ENCODE measurements around the gene COL25A1. TPM values are rescaled to one million over a fixed set of nuclear protein-coding genes. Genes with fewer than 3 reads are reported as not detected.

The COL25A1 gene
- total and polyA plus RNA-seq, 5 donors from 2014 or later: 0.19 TPM; not detected in 4

DNA sequence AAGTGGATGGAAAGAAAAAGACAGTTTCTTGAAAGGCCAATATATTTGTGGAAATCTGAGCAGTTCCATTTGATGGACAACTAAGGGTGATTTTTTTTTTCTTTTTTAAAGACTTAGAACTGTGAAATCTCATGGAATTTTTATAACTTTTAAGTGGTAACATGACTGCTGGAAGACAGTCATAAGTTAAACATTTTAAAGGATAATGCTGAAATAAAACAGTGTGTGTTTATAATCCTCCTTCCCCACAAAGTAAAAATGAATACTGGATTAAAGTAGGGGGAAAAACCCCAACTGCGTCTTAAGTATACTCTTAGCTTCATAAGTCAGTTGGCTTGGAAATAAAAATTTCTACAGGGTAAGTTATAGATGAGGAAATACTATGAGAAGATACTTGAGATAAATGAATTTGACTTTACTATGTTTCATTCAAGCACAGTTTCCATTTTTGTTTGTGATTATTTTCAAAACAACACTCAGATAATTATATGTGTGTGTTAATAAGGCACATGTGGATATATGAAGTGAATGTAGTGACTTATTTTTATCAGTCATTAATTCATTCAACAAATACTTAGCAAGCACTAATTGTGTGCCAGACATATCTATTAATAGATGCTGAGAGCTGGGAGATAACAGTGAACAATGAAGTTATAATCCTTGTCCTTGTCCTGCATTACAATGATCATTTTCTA, 410.4 kb downstream of the COL25A1 start:
- ATAC-seq (ENCODE audit: low read depth in 2 of 2): no peak
- H3K4me3 Mint-ChIP-seq: no peak overlapping the region

DNA sequence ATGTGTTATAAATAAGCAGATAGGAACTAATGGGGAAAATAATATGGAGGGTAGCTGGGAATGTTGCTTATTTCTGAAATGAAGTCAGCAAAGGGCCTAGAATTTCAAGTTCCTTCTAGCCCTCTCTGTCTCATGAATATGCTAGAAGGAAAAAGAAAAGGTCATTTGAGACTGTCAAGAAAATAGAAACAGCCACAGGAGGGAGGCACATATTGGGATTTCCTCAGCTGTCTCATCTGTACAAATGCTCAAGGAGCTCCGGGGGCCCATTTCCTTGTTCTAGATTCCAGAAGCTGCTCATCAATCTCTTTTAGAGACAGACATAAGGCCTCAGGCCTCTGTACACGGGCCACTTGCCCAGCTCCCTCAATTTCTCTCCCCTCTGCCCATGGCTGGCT, 412.0 kb downstream of the COL25A1 start:
- no peak overlapping the region for H3K4me3 ChIP-seq (ENCODE audit: low read depth, low read length)
- DNase-seq (peak in 1 of 3 donors; percentile 1), ATAC-seq (ENCODE audit: low read depth in 2 of 2) (no peak)
- Mint-ChIP-seq H3K9me3 (peaks cover 0 to 1% (median 0%) of the 10 kb centered on the region in 7 donors), H3K4me3 (no peak overlapping the region), H3K27me3 (peaks cover 9% of the 10 kb centered on the region), H3K4me1 (no peaks in the 10 kb centered on the region), H3K36me3 (no peaks in the 10 kb centered on the region), H3K27ac (no peak overlapping the region)
- H3K36me3 ChIP-seq (ENCODE audit: control insufficient read depth, insufficient read depth, low read length): no peaks in the 10 kb centered on the region
- H3K27me3 ChIP-seq (ENCODE audit: control insufficient read depth, insufficient read depth, low read length): no peaks in the 10 kb centered on the region
- no peaks in the 10 kb centered on the region for H3K4me1 ChIP-seq (ENCODE audit: control insufficient read depth, insufficient read depth, low read length, poor library complexity, severe bottlenecking)
- no peaks in the 10 kb centered on the region for H3K9me3 ChIP-seq (ENCODE audit: control insufficient read depth in 2 of 2, low read length in 2 of 2)
- no peak overlapping the region for H3K27ac ChIP-seq (ENCODE audit: insufficient read depth, low read length, poor library complexity, severe bottlenecking)

More for the DNA sequence above, 410.4 kb downstream of the COL25A1 start:
- no peak overlapping the region for H3K4me3 ChIP-seq (ENCODE audit: low read depth, low read length)
- no peak for DNase-seq
- H3K27ac ChIP-seq (ENCODE audit: insufficient read depth, low read length, poor library complexity, severe bottlenecking): no peak overlapping the region
- H3K9me3 ChIP-seq (ENCODE audit: control insufficient read depth in 2 of 2, low read length in 2 of 2): no peaks in the 10 kb centered on the region
- no peaks in the 10 kb centered on the region for H3K4me1 ChIP-seq (ENCODE audit: control insufficient read depth, insufficient read depth, low read length, poor library complexity, severe bottlenecking)
- H3K27me3 ChIP-seq (ENCODE audit: control insufficient read depth, insufficient read depth, low read length): no peaks in the 10 kb centered on the region
- no peak overlapping the region for H3K27ac Mint-ChIP-seq
- H3K27me3 Mint-ChIP-seq: peaks cover 9% of the 10 kb centered on the region
- H3K36me3 Mint-ChIP-seq: no peaks in the 10 kb centered on the region
- no peaks in the 10 kb centered on the region for H3K4me1 Mint-ChIP-seq
- peaks cover 0 to 1% (median 0%) of the 10 kb centered on the region in 7 donors for H3K9me3 Mint-ChIP-seq
- no peaks in the 10 kb centered on the region for H3K36me3 ChIP-seq (ENCODE audit: control insufficient read depth, insufficient read depth, low read length)

DNA sequence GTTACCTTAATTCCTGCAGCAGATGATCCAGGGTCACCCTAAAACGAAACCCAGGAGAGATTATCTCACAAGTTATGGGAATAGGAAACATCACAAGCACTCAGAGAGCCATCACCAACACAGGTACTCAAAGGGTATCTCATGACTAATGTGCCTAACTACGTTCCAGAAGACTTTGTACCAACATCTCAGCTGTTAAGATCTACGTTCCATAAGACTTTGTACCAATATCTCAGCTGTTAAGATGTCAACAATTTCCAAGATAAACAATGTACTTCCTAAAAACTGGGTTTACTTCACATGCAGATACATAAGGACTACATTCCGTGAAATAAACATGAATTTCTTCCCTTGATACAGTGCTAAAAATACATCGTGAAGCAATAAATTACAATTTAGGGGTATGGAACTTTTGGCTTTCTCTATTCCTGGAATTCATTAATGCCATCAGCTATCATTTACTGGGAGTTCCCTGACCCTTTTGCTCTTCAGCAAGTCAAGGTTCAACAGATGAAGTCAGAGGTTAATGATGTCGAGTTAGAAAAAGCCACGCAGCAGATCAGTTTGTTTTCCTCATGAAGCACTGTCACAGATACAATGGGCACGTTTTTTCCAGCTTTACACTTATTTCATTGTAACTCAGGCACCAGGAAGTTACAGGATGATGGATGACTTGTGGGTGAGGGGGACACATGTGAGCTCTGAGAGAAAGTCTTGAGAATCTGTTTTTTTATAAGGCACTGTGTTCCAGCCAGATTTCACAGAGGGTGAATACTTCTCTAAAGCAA, 412.6 kb downstream of the COL25A1 start:
- ATAC-seq (ENCODE audit: low read depth in 2 of 2): no peak
- Histone ChIP-seq H3K36me3 (ENCODE audit: control insufficient read depth, insufficient read depth, low read length) (no peaks in the 10 kb centered on the region), H3K27ac (ENCODE audit: insufficient read depth, low read length, poor library complexity, severe bottlenecking) (no peak overlapping the region), H3K27me3 (ENCODE audit: control insufficient read depth, insufficient read depth, low read length) (no peaks in the 10 kb centered on the region), H3K4me1 (ENCODE audit: control insufficient read depth, insufficient read depth, low read length, poor library complexity, severe bottlenecking) (no peaks in the 10 kb centered on the region), H3K4me3 (ENCODE audit: low read depth, low read length) (no peak overlapping the region), H3K9me3 (ENCODE audit: control insufficient read depth in 2 of 2, low read length in 2 of 2) (no peaks in the 10 kb centered on the region)
- peaks cover 0 to 1% (median 0%) of the 10 kb centered on the region in 7 donors for H3K9me3 Mint-ChIP-seq
- no peak for DNase-seq
- H3K27ac Mint-ChIP-seq: peak overlapping the region in 1 of 3 donors; percentile 16
- H3K27me3 Mint-ChIP-seq: peaks cover 4% of the 10 kb centered on the region
- no peaks in the 10 kb centered on the region for H3K4me1 Mint-ChIP-seq
- H3K4me3 Mint-ChIP-seq: no peak overlapping the region
- no peaks in the 10 kb centered on the region for H3K36me3 Mint-ChIP-seq

- no peak overlapping the region for H3K27ac ChIP-seq (ENCODE audit: insufficient read depth, low read length, poor library complexity, severe bottlenecking)
- no peaks in the 10 kb centered on the region for H3K9me3 ChIP-seq (ENCODE audit: control insufficient read depth in 2 of 2, low read length in 2 of 2)
- no peak overlapping the region for H3K4me3 ChIP-seq (ENCODE audit: low read depth, low read length)
- peaks cover 0 to 1% (median 0%) of the 10 kb centered on the region in 7 donors for H3K9me3 Mint-ChIP-seq
- no peaks in the 10 kb centered on the region for H3K4me1 ChIP-seq (ENCODE audit: control insufficient read depth, insufficient read depth, low read length, poor library complexity, severe bottlenecking)
- DNase-seq: no peak
- no peak overlapping the region for H3K4me3 Mint-ChIP-seq
- H3K27me3 ChIP-seq (ENCODE audit: control insufficient read depth, insufficient read depth, low read length): no peaks in the 10 kb centered on the region
- H3K36me3 ChIP-seq (ENCODE audit: control insufficient read depth, insufficient read depth, low read length): no peaks in the 10 kb centered on the region
- no peaks in the 10 kb centered on the region for H3K4me1 Mint-ChIP-seq
- H3K27ac Mint-ChIP-seq: no peak overlapping the region
- ATAC-seq (ENCODE audit: low read depth in 2 of 2): no peak
- H3K36me3 Mint-ChIP-seq: no peaks in the 10 kb centered on the region
- H3K27me3 Mint-ChIP-seq: peaks cover 4% of the 10 kb centered on the region
These were observed 413.7 kb downstream of the COL25A1 start for GRCh38 chr4:108888769-108889168.

GRCh38 chr4:108887034-108887433, 415.4 kb downstream of the COL25A1 start:
- Mint-ChIP-seq H3K36me3 (no peaks in the 10 kb centered on the region), H3K4me3 (no peak overlapping the region), H3K9me3 (peaks cover 0 to 1% (median 0%) of the 10 kb centered on the region in 7 donors), H3K27me3 (no peaks in the 10 kb centered on the region), H3K27ac (no peak overlapping the region), H3K4me1 (no peaks in the 10 kb centered on the region)
- ATAC-seq (ENCODE audit: low read depth in 2 of 2) (no peak), DNase-seq (no peak)
- no peaks in the 10 kb centered on the region for H3K4me1 ChIP-seq (ENCODE audit: control insufficient read depth, insufficient read depth, low read length, poor library complexity, severe bottlenecking)
- H3K4me3 ChIP-seq (ENCODE audit: low read depth, low read length): no peak overlapping the region
- no peaks in the 10 kb centered on the region for H3K9me3 ChIP-seq (ENCODE audit: control insufficient read depth in 2 of 2, low read length in 2 of 2)
- H3K27ac ChIP-seq (ENCODE audit: insufficient read depth, low read length, poor library complexity, severe bottlenecking): no peak overlapping the region
- H3K27me3 ChIP-seq (ENCODE audit: control insufficient read depth, insufficient read depth, low read length): no peaks in the 10 kb centered on the region
- no peaks in the 10 kb centered on the region for H3K36me3 ChIP-seq (ENCODE audit: control insufficient read depth, insufficient read depth, low read length)

GRCh38 chr4:108885211-108885610, 417.2 kb downstream of the COL25A1 start:
- Histone ChIP-seq H3K4me1 (ENCODE audit: control insufficient read depth, insufficient read depth, low read length, poor library complexity, severe bottlenecking) (no peaks in the 10 kb centered on the region), H3K27me3 (ENCODE audit: control insufficient read depth, insufficient read depth, low read length) (no peaks in the 10 kb centered on the region), H3K9me3 (ENCODE audit: control insufficient read depth in 2 of 2, low read length in 2 of 2) (no peaks in the 10 kb centered on the region), H3K27ac (ENCODE audit: insufficient read depth, low read length, poor library complexity, severe bottlenecking) (no peak overlapping the region), H3K36me3 (ENCODE audit: control insufficient read depth, insufficient read depth, low read length) (no peaks in the 10 kb centered on the region), H3K4me3 (ENCODE audit: low read depth, low read length) (no peak overlapping the region)
- Mint-ChIP-seq H3K36me3 (no peaks in the 10 kb centered on the region), H3K27ac (no peak overlapping the region), H3K4me3 (no peak overlapping the region), H3K9me3 (peaks cover 0 to 2% (median 0%) of the 10 kb centered on the region in 7 donors), H3K4me1 (no peaks in the 10 kb centered on the region), H3K27me3 (no peaks in the 10 kb centered on the region)
- DNase-seq (no peak), ATAC-seq (ENCODE audit: low read depth in 2 of 2) (no peak)

DNA sequence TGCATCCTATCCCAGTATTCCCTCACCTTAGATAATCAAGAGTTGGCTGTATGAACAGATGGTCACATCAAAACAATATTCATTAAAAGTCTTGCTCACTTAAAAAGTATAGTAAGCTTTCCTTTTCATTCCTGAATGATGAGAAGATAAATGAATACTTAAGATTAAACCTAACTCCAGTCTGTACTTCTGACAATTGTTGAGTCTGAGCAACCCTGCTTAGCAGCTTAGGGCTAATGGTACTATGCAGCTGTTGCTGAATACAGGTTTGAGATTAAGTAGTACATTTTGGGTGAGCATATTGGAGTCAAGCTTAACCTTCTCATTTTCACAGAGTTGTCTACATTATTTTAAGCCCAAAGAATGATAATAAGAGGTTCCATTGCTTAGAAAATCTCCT, 417.9 kb downstream of the COL25A1 start:
- Mint-ChIP-seq H3K4me3 (no peak overlapping the region), H3K27me3 (no peaks in the 10 kb centered on the region), H3K36me3 (no peaks in the 10 kb centered on the region), H3K9me3 (peaks cover 0 to 2% (median 0%) of the 10 kb centered on the region in 7 donors), H3K27ac (no peak overlapping the region), H3K4me1 (no peaks in the 10 kb centered on the region)
- DNase-seq (no peak), ATAC-seq (ENCODE audit: low read depth in 2 of 2) (no peak)
- Histone ChIP-seq H3K9me3 (ENCODE audit: control insufficient read depth in 2 of 2, low read length in 2 of 2) (no peaks in the 10 kb centered on the region), H3K27ac (ENCODE audit: insufficient read depth, low read length, poor library complexity, severe bottlenecking) (no peak overlapping the region), H3K27me3 (ENCODE audit: control insufficient read depth, insufficient read depth, low read length) (no peaks in the 10 kb centered on the region), H3K36me3 (ENCODE audit: control insufficient read depth, insufficient read depth, low read length) (no peaks in the 10 kb centered on the region), H3K4me1 (ENCODE audit: control insufficient read depth, insufficient read depth, low read length, poor library complexity, severe bottlenecking) (no peaks in the 10 kb centered on the region), H3K4me3 (ENCODE audit: low read depth, low read length) (no peak overlapping the region)

Data from CD4-positive, CD25-positive, alpha-beta regulatory T cell (primary cell).